PC-3 (cell line): ENCODE measurements around the gene TAF13. TPM values are rescaled to one million over a fixed set of nuclear protein-coding genes. Genes with fewer than 3 reads are reported as not detected.
A peak's percentile ranks its signal among the peaks of the same experiment; 100 is the strongest.

Experiments used
- ATAC-seq: fragments of 200-7000 bp; cut with Tn5 transposase; 2 replicates; pipeline ENCODE4 v1.9.1; 2020; ENCODE audit warnings: mild to moderate bottlenecking, moderate library complexity
- BruUV-seq: library from RNA; stranded (reverse); fragments of 400-500 nt; replicated peaks from 2 replicates; lab custom pipeline; 2021; lab: Mats Ljungman, UMichigan
- CTCF ChIA-PET: fragments of 300-600 bp; sonication (Branson Sonifier 250); formaldehyde crosslinking; loops from one replicate; lab custom pipeline; 2022; ENCODE audit warnings: antibody characterized with exemption; lab: Charles Lee
- POLR2A ChIA-PET: fragments of 300-600 bp; sonication (Branson Sonifier 250); formaldehyde crosslinking; loops from one replicate; lab custom pipeline; 2022; ENCODE audit warnings: antibody characterized with exemption; ENCODE audit not compliant: unreplicated experiment; lab: Charles Lee
- DNase-seq: peaks from one replicate; pipeline ENCODE4 v3.0.0-alpha.2; 2015
- H2AFZ ChIP-seq: fragments of 300-600 bp; sonication (generic); 2 replicates; pipeline ENCODE4 v1.6.0; 2016; ENCODE audit warnings: antibody characterized with exemption, low read length
- H3F3A ChIP-seq: fragments of 300-600 bp; sonication (generic); one replicate; pipeline ENCODE4 v1.6.0; 2017; ENCODE audit warnings: antibody characterized with exemption, low read length, control low read depth, mild to moderate bottlenecking; ENCODE audit not compliant: unreplicated experiment
- H3K27ac ChIP-seq: fragments of 300-600 bp; sonication (generic); 2 replicates; pipeline ENCODE4 v1.5.1; 2016; ENCODE audit warnings: mild to moderate bottlenecking, low read length
- H3K27me3 ChIP-seq: fragments of 300-600 bp; sonication (generic); 2 replicates; pipeline ENCODE4 v1.6.1; 2016; ENCODE audit warnings: low read length, mixed read lengths
- H3K36me3 ChIP-seq: fragments of 300-600 bp; sonication (generic); 2 replicates; pipeline ENCODE4 v1.6.1; 2016; ENCODE audit warnings: low read depth, mixed run types, low read length, mixed read lengths
- H3K4me1 ChIP-seq: fragments of 300-600 bp; sonication (generic); 2 replicates; pipeline ENCODE4 v1.5.1; 2016; ENCODE audit warnings: low read length; ENCODE audit not compliant: insufficient read depth
- H3K4me2 ChIP-seq: fragments of 300-600 bp; sonication (generic); 2 replicates; pipeline ENCODE4 v1.6.0; 2016; ENCODE audit warnings: low read length
- H3K4me3 ChIP-seq: fragments of 300-600 bp; sonication (generic); 2 replicates; pipeline ENCODE4 v1.5.1; 2016; ENCODE audit warnings: mild to moderate bottlenecking, low read length, mixed read lengths
- H3K79me2 ChIP-seq: fragments of 300-600 bp; sonication (generic); 2 replicates; pipeline ENCODE4 v1.6.1; 2017; ENCODE audit warnings: low read length, mixed read lengths
- H3K9ac ChIP-seq: fragments of 300-600 bp; sonication (generic); 2 replicates; pipeline ENCODE4 v1.6.0; 2016; ENCODE audit warnings: mild to moderate bottlenecking, low read length
- H3K9me2 ChIP-seq: fragments of 300-600 bp; sonication (generic); replicated peaks from 2 replicates; pipeline ENCODE4 v1.6.1; 2016; ENCODE audit warnings: mixed run types, low read length, mixed read lengths
- H3K9me3 ChIP-seq: fragments of 300-600 bp; sonication (generic); 2 replicates; pipeline ENCODE4 v1.6.1; 2016; ENCODE audit warnings: low read length, mixed read lengths
- H4K20me1 ChIP-seq: fragments of 300-600 bp; sonication (generic); 2 replicates; pipeline ENCODE4 v1.6.1; 2016; ENCODE audit warnings: low read length, mixed read lengths
- CTCF ChIP-seq: fragments of 300-600 bp; sonication (generic); conservative IDR thresholded peaks from 2 replicates; pipeline ENCODE4 v1.5.1; 2017; ENCODE audit warnings: antibody characterized with exemption, low read depth, mild to moderate bottlenecking, low read length
- EZH2 ChIP-seq: fragments of 300-600 bp; sonication (generic); IDR thresholded peaks from one replicate; pipeline ENCODE4 v1.6.1; 2017; ENCODE audit warnings: antibody characterized with exemption, mild to moderate bottlenecking, low read length; ENCODE audit not compliant: unreplicated experiment
- EZH2phosphoT487 ChIP-seq: fragments of 300-600 bp; sonication (generic); IDR thresholded peaks from 2 replicates; pipeline ENCODE4 v1.6.1; 2018; ENCODE audit warnings: mild to moderate bottlenecking, antibody characterized with exemption, low read length, borderline replicate concordance
- intact Hi-C: fragments of 100-400 bp; cut with micrococcal nuclease; formaldehyde crosslinking; loops from 2 replicates; pipeline ENCODE4 v1.9.0; 2023
- total RNA-seq: library from RNA; depleted of rRNA; stranded (reverse); fragments of >200 nt; gene quantifications from 2 replicates; pipeline ENCODE4 v1.2.3, GENCODE V29; 2014

The TAF13 gene
- total RNA-seq, 1 experiment from 2014 or later = 32.0 TPM

- no peak for TF ChIP-seq EZH2
- TF ChIP-seq CTCF = no peak
- no peak for TF ChIP-seq EZH2phosphoT487
- H3K4me2 ChIP-seq = no peak overlapping the region
- no peak for ATAC-seq
- POLR2A ChIA-PET = interaction anchor here (0.6 kb wide), 1 partner anchor 32 kb away, joined by 3 read pairs; no protein-coding TSS in a partner anchor
- H2AFZ ChIP-seq = no peak overlapping the region
- no peaks in the 10 kb centered on the region for H3K36me3 ChIP-seq
- no peaks in the 10 kb centered on the region for H3K9me3 ChIP-seq
- intact Hi-C loops = no loop called here
- no TSS peak for BruUV-seq
- no peaks in the 10 kb centered on the region for H3F3A ChIP-seq
- no peaks in the 10 kb centered on the region for H3K79me2 ChIP-seq
- H3K9me2 ChIP-seq = no peaks in the 10 kb centered on the region
- CTCF ChIA-PET = interaction anchor here (0.5 to 0.6 kb wide), 2 partner anchors 20 to 31 kb away, joined by 3 to 5 read pairs; no protein-coding TSS in a partner anchor
- peaks cover 3% of the 10 kb centered on the region; the same call in 1 of the 2 replicates for H3K4me1 ChIP-seq
- H4K20me1 ChIP-seq = no peaks in the 10 kb centered on the region
- H3K9ac ChIP-seq = no peak overlapping the region
- no peaks in the 10 kb centered on the region for H3K27me3 ChIP-seq
- DNase-seq = no peak
- no peak overlapping the region for H3K4me3 ChIP-seq
- no peak overlapping the region for H3K27ac ChIP-seq
These were observed 7.7 kb upstream of the TAF13 start for GRCh38 chr1:109083501-109083900.

- H2AFZ ChIP-seq = peak overlapping the region; percentile 92
- H3K27me3 ChIP-seq = no peaks in the 10 kb centered on the region
- H3K4me1 ChIP-seq = peaks cover 7% of the 10 kb centered on the region; the same call in 1 of the 2 replicates
- H3K27ac ChIP-seq = no peak overlapping the region
- no peaks in the 10 kb centered on the region for H4K20me1 ChIP-seq
- ChIA-PET CTCF (no interaction called here), POLR2A (no interaction called here)
- intact Hi-C loops = no loop called here
- H3K9ac ChIP-seq = no peak overlapping the region
- H3K4me2 ChIP-seq = no peak overlapping the region
- DNase-seq = no peak
- H3K9me2 ChIP-seq = no peaks in the 10 kb centered on the region
- H3K9me3 ChIP-seq = no peaks in the 10 kb centered on the region
- H3F3A ChIP-seq = no peaks in the 10 kb centered on the region
- H3K79me2 ChIP-seq = peaks cover 3% of the 10 kb centered on the region
- no TSS peak for BruUV-seq
- TF ChIP-seq CTCF (no peak), EZH2phosphoT487 (no peak), EZH2 (no peak)
- ATAC-seq = no peak
- H3K4me3 ChIP-seq = no peak overlapping the region
- H3K36me3 ChIP-seq = no peaks in the 10 kb centered on the region
These were observed 4.8 kb upstream of the TAF13 start for GRCh38 chr1:109080441-109081082.

GRCh38 chr1:109079240-109079622, 3.4 kb upstream of the TAF13 start:
- Histone ChIP-seq H3K4me1 (peaks cover 7% of the 10 kb centered on the region; the same call in 1 of the 2 replicates), H3F3A (no peaks in the 10 kb centered on the region), H3K9me2 (no peaks in the 10 kb centered on the region), H3K4me2 (no peak overlapping the region), H3K36me3 (no peaks in the 10 kb centered on the region), H3K9ac (no peak overlapping the region), H2AFZ (peak overlapping the region; percentile 92; the same call in 1 of the 2 replicates), H3K27me3 (no peaks in the 10 kb centered on the region), H4K20me1 (no peaks in the 10 kb centered on the region), H3K79me2 (peaks cover 16% of the 10 kb centered on the region), H3K9me3 (no peaks in the 10 kb centered on the region), H3K27ac (no peak overlapping the region), H3K4me3 (no peak overlapping the region)
- POLR2A ChIA-PET = no interaction called here
- ATAC-seq = no peak
- CTCF ChIA-PET = no interaction called here
- intact Hi-C loops = loop anchor here (5.0 kb wide), 1 partner anchor 332 kb away; the partner anchor contains the start of gene STXBP3
- no peak for TF ChIP-seq CTCF
- no peak for TF ChIP-seq EZH2phosphoT487
- TF ChIP-seq EZH2 = no peak
- no peak for DNase-seq
- BruUV-seq = no TSS peak
